ENCODE results near the gene TRMT112. TPM values are rescaled to one million over a fixed set of nuclear protein-coding genes. Genes with fewer than 3 reads are reported as not detected.
"Not testable (repeated sequence)": the region's sequence is repeated elsewhere in the genome, so short reads cannot be mapped to it uniquely, and the experiment has no call there.

The TRMT112 gene
- polyA plus RNA-seq, 3 donors: 135 to 387 (median 213) TPM

- 1% methylated on average over 61 of the region's 61 CpGs for WGBS, 3 donors
Measured at GRCh38 chr11:64317961-64318765, 804 bp upstream of the TRMT112 start, which contains the start of gene PRDX5. TSS of gene PRDX5 (plus strand) at chr11:64318121. CDS start at chr11:64318216, 95 bp downstream.

GRCh38 chr11:64316672-64317324 lies 561 bp downstream of the TRMT112 start:
- WGBS, 3 donors: 5 to 7% (median 6%) methylated on average over 32 of the region's 32 CpGs
- peak overlapping the region; percentile 63 for H3K27ac ChIP-seq (ENCODE audit: low read depth, low read length)

More at GRCh38 chr11:64317961-64318765, 804 bp upstream of the TRMT112 start, which contains the start of gene PRDX5:
- H3K27ac ChIP-seq (ENCODE audit: low read depth, low read length): peak within 1 kb of the TSS; percentile 63

GRCh38 chr11:64315667-64316526 lies 1.5 kb downstream of the TRMT112 start:
- 74 to 83% (median 82%) methylated on average over 23 to 25 of the region's 25 CpGs for WGBS, 3 donors

GRCh38 chr11:64314805-64315561 lies 2.4 kb downstream of the TRMT112 start:
- 82 to 93% (median 87%) methylated on average over 24 of the region's 24 CpGs for WGBS, 3 donors
- no peak overlapping the region for H3K27ac ChIP-seq (ENCODE audit: low read depth, low read length)

More at GRCh38 chr11:64315667-64316526, 1.5 kb downstream of the TRMT112 start:
- not testable (repeated sequence) for H3K27ac ChIP-seq (ENCODE audit: low read depth, low read length)

GRCh38 chr11:64314146-64314804 lies 3.1 kb downstream of the TRMT112 start:
- WGBS, 3 donors: 55 to 84% (median 84%) methylated on average over 15 to 19 of the region's 19 CpGs
- H3K27ac ChIP-seq (ENCODE audit: low read depth, low read length): peak overlapping the region; percentile 54

- peak overlapping the region; percentile 54 for H3K27ac ChIP-seq (ENCODE audit: low read depth, low read length)
- 61 to 75% (median 67%) methylated on average over 18 of the region's 18 CpGs for whole genome bisulfite sequencing, 3 donors
Measured at GRCh38 chr11:64313491-64314145, 3.7 kb downstream of the TRMT112 start.

- peak overlapping the region; percentile 15 for H3K27ac ChIP-seq (ENCODE audit: low read depth, low read length)
- 88 to 98% (median 89%) methylated on average over 10 of the region's 10 CpGs for WGBS, 3 donors
Measured at GRCh38 chr11:64312947-64313346, 4.4 kb downstream of the TRMT112 start.

- not testable (repeated sequence) for H3K27ac ChIP-seq (ENCODE audit: low read depth, low read length)
- WGBS, 3 donors: 93 to 95% (median 94%) methylated on average over 5 of the region's 5 CpGs
Measured at GRCh38 chr11:64307795-64308194, 9.6 kb downstream of the TRMT112 start.

GRCh38 chr11:64306876-64307622 lies 10.3 kb downstream of the TRMT112 start:
- WGBS, 3 donors: 58 to 74% (median 74%) methylated on average over 15 of the region's 15 CpGs
- no peak overlapping the region for H3K27ac ChIP-seq (ENCODE audit: low read depth, low read length)

GRCh38 chr11:64306563-64306875 lies 10.8 kb downstream of the TRMT112 start:
- H3K27ac ChIP-seq (ENCODE audit: low read depth, low read length): no peak overlapping the region
- 17 to 31% (median 23%) methylated on average over 8 to 9 of the region's 9 CpGs for WGBS, 3 donors

- peak overlapping the region; percentile 59 for H3K27ac ChIP-seq (ENCODE audit: low read depth, low read length)
- WGBS, 3 donors: 1 to 2% (median 1%) methylated on average over 51 to 71 of the region's 71 CpGs
Measured at GRCh38 chr11:64305691-64306562, 11.4 kb downstream of the TRMT112 start.

- 0 to 1% (median 0%) methylated on average over 52 to 81 of the region's 81 CpGs for WGBS, 3 donors
- peak within 1 kb of the TSS; percentile 59 for H3K27ac ChIP-seq (ENCODE audit: low read depth, low read length)
Measured at GRCh38 chr11:64305075-64305690, 12.2 kb downstream of the TRMT112 start, which contains the start of gene ESRRA. TSS of gene ESRRA (plus strand) at chr11:64305524. CDS start at chr11:64307180, 1,656 bp downstream.

- H3K27ac ChIP-seq (ENCODE audit: low read depth, low read length): peak overlapping the region; percentile 44
- 1% methylated on average over 46 of the region's 46 CpGs for WGBS, 3 donors
Measured at GRCh38 chr11:64304316-64305072, 12.9 kb downstream of the TRMT112 start.

- peak overlapping the region; percentile 44 for H3K27ac ChIP-seq (ENCODE audit: low read depth, low read length)
- WGBS, 3 donors: 51 to 67% (median 54%) methylated on average over 5 of the region's 5 CpGs
Measured at GRCh38 chr11:64304032-64304315, 13.4 kb downstream of the TRMT112 start.
